ENCODE results near the gene CCNA1. TPM values are rescaled to one million over a fixed set of nuclear protein-coding genes. Genes with fewer than 3 reads are reported as not detected.
A peak's percentile ranks its signal among the peaks of the same experiment; 100 is the strongest.

CCNA1 gene
- total RNA-seq, 4 donors from 2014 or later, result 0.38 to 5.4 (median 1.3) TPM; not detected in 1

DNA sequence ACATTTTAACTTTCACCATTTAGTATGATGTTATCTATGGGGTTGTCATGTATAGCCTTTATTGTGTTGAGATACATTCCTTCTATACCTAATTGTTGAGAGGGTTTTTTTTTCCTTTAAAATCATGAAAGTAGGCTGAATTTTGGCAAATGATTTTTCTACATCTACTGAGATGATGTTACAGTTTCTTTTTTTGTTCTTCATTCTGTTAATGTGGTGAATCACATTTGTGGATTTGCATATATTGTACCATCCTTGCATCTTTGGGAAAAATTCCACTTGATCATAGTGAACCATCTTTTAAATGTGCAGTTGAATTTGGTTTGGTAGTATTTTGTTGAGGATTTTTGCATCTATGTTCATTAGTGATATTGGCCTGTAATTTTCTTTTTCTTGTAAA, 29.2 kb downstream of the CCNA1 start:
- no peak overlapping the region for H3K4me3 ChIP-seq
- intact Hi-C loops (cut with DNase I), result no loop called here
- no peaks in the 10 kb centered on the region for H3K36me3 ChIP-seq
- no peak for DNase-seq
- H3K27me3 ChIP-seq, result no peaks in the 10 kb centered on the region
- H3K4me1 ChIP-seq, result no peaks in the 10 kb centered on the region
- H3K9me3 ChIP-seq, result no peaks in the 10 kb centered on the region
- H3K27ac ChIP-seq, result no peak overlapping the region
- no peak for TF ChIP-seq POLR2A (IDR thresholded peaks at IDR 0.05)
- TF ChIP-seq, protein P1, sequence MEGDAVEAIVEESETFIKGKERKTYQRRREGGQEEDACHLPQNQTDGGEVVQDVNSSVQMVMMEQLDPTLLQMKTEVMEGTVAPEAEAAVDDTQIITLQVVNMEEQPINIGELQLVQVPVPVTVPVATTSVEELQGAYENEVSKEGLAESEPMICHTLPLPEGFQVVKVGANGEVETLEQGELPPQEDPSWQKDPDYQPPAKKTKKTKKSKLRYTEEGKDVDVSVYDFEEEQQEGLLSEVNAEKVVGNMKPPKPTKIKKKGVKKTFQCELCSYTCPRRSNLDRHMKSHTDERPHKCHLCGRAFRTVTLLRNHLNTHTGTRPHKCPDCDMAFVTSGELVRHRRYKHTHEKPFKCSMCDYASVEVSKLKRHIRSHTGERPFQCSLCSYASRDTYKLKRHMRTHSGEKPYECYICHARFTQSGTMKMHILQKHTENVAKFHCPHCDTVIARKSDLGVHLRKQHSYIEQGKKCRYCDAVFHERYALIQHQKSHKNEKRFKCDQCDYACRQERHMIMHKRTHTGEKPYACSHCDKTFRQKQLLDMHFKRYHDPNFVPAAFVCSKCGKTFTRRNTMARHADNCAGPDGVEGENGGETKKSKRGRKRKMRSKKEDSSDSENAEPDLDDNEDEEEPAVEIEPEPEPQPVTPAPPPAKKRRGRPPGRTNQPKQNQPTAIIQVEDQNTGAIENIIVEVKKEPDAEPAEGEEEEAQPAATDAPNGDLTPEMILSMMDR (IDR thresholded peaks at IDR 0.05), result no peak

DNA sequence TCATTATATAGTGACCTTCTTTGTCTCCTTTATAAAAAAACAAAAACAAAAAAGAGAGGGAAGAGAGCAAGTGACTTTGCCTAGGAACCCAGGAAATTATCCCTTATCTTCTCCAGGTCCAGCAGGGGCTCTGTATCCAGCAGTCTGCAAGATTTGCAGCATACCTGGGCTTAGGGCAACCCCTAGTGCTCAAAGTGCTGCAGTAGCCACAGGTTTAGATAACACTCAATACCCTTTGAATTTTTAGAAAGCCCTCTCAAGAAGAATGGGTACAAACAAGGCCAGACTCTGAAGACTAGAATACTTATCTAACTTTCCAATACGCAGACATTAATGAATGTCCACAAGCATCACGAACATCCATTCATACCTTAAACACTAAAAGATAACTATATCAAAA, 43.2 kb downstream of the CCNA1 start:
- no peaks in the 10 kb centered on the region for H3K36me3 ChIP-seq
- no peak for TF ChIP-seq POLR2A (IDR thresholded peaks at IDR 0.05)
- TF ChIP-seq, protein P1 (IDR thresholded peaks at IDR 0.05), result peak in 1 of 6 experiments; percentile 30
- DNase-seq, result no peak
- H3K4me1 ChIP-seq, result no peaks in the 10 kb centered on the region
- H3K27ac ChIP-seq, result no peak overlapping the region
- H3K4me3 ChIP-seq, result no peak overlapping the region
- 88 to 90% methylated on average over 2 of the region's 2 CpGs for WGBS, 2 donors
- H3K27me3 ChIP-seq, result no peaks in the 10 kb centered on the region
- intact Hi-C loops (cut with DNase I), result no loop called here
- H3K9me3 ChIP-seq, result no peaks in the 10 kb centered on the region

DNA sequence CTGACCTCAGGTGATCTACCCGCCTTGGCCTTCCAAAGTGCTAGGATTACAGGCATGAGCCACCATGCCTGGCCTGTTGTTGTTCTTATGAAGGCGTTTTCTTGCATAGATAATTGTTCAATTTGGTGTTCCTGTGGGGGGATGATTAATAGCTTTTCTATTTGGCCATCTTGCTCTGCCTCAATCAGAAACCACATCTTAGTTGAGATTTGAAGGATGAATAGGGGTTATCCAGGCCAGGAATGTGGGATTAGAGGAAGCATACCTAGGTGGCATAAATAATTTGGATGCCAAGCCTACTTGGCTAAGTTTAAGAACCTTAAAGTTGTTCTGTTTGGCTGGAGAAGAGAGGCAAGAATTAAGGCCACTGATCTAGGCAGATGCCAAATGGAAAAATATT, 44.4 kb downstream of the CCNA1 start:
- 47 to 73% methylated on average over 2 of the region's 2 CpGs for WGBS, 2 donors
- Histone ChIP-seq H3K27me3 (no peaks in the 10 kb centered on the region), H3K36me3 (no peaks in the 10 kb centered on the region), H3K4me3 (no peak overlapping the region), H3K4me1 (no peaks in the 10 kb centered on the region), H3K9me3 (no peaks in the 10 kb centered on the region), H3K27ac (no peak overlapping the region)
- no peak for DNase-seq
- intact Hi-C loops (cut with DNase I), result no loop called here
- no peak for TF ChIP-seq POLR2A (IDR thresholded peaks at IDR 0.05)
- TF ChIP-seq, protein P1 (IDR thresholded peaks at IDR 0.05), result no peak

DNA sequence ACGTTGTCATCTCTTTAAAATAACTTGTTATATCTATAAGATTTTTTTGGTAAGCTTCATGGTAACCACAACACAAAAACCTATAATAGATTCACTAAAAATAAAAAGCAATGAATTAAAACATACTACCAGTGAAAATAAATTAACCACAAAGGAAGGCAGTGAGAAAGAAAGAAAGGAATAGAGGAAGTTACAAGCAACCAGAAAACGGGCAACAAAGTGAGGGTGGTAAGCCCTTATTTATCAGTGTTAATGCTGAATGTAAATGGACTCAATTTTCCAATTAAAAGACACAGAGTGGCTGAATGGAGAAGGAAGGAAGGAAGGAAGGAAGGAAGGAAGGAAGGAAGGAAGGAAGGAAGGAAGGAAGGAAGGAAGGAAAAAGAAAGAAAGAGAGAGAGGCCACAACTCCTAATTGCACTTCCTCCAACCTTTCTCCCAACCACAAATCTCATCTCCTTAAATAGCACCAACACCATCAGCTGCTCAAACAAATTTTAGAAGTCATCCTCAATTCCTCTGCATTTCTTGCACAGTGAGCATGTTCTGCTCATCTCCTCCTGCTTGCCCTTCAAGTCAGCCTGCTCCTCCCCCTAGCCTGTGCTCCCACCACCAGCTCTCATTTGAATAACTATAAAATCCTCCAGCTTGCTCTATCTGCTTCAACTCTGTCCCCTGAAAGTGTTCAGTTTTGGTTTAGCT, 48.6 kb downstream of the CCNA1 start:
- TF ChIP-seq, protein P1 (IDR thresholded peaks at IDR 0.05), result no peak
- TF ChIP-seq POLR2A (IDR thresholded peaks at IDR 0.05), result no peak
- Histone ChIP-seq H3K4me1 (no peaks in the 10 kb centered on the region), H3K36me3 (no peaks in the 10 kb centered on the region), H3K27ac (no peak overlapping the region), H3K9me3 (no peaks in the 10 kb centered on the region), H3K27me3 (no peaks in the 10 kb centered on the region), H3K4me3 (no peak overlapping the region)
- no peak for DNase-seq
- intact Hi-C loops (cut with DNase I), result no loop called here
- WGBS, 2 donors, result 46 to 48% methylated on average over 2 of the region's 2 CpGs

DNA sequence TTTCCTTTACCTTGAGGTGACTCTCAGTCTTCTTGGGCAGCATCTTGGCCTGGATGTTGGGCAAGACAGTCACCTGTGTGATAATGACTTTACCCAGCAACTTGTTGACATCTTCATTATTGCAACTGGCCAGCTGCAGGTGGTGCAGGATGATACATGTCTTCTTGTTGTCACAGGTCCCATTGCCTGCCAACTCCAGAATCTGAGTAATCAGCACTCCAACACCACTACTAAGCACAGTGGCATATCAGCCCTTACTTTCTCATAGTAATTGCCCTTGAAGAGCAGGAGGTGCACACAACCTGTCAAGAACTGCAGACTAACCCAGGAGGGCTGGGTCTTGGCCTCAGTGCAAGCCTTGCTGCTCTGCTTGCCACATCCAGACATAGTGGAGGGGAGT, 57.8 kb downstream of the CCNA1 start:
- H3K36me3 ChIP-seq, result no peaks in the 10 kb centered on the region
- no peak for TF ChIP-seq POLR2A (IDR thresholded peaks at IDR 0.05)
- TF ChIP-seq, protein P1 (IDR thresholded peaks at IDR 0.05), result no peak
- no peak overlapping the region for H3K27ac ChIP-seq
- no peaks in the 10 kb centered on the region for H3K27me3 ChIP-seq
- no peaks in the 10 kb centered on the region for H3K4me1 ChIP-seq
- no peaks in the 10 kb centered on the region for H3K9me3 ChIP-seq
- intact Hi-C loops (cut with DNase I), result no loop called here
- no peak overlapping the region for H3K4me3 ChIP-seq
- no peak for DNase-seq

Other genes with a start within 250 kb of the CCNA1 start
- not detected for gene SOHLH2, start 217.9 kb upstream of the CCNA1 start, total RNA-seq
- gene CCDC169, start 134.7 kb upstream of the CCNA1 start, total RNA-seq, result under 1 TPM; under 0.01 to 0.35 (median 0.19) TPM
- 10 to 100 TPM; 14.9 to 60.3 (median 36.0) TPM for gene SPART, start 86.1 kb upstream of the CCNA1 start, total RNA-seq
- gene SERTM1, start 241.5 kb downstream of the CCNA1 start, total RNA-seq, result not detected